Activated CD4-positive, alpha-beta T cell treated with anti-CD3 and anti-CD28 coated beads for 4 hours (primary cell): ENCODE measurements around the gene SP8.
"Not testable (repeated sequence)": the region's sequence is repeated elsewhere in the genome, so short reads cannot be mapped to it uniquely, and the experiment has no call there.

Experiments
- DNase-seq, 2 donors: peaks; one replicate each; pipeline ENCODE4 v3.0.0-alpha.2; 2020

Gene SP8

GRCh38 chr7:20786779-20787659, at the start of gene SP8:
Gene SP8, minus strand, starts transcription at chr7:20786886. Its CDS starts 88 bp downstream, at chr7:20786798.
- no peak for DNase-seq

DNA sequence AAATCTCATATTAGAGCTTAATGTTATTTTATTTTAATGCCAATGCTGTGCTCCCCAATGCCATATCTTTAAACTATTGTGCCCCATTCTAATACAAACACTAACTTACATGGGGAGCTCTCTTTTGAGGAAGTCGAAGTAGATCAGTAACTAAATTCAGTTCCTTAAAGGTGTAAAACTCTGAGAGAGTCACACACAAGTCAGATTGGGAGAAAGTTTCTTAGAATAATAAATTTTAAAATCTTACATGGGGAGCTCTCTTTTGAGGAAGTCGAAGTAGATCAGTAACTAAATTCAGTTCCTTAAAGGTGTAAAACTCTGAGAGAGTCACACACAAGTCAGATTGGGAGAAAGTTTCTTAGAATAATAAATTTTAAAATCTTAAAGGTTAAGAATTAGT, 49.7 kb upstream of the SP8 start:
- not testable (repeated sequence) for DNase-seq

- DNase-seq: no peak
Observed at GRCh38 chr7:20835111-20835750, 48.5 kb upstream of the SP8 start.

DNA sequence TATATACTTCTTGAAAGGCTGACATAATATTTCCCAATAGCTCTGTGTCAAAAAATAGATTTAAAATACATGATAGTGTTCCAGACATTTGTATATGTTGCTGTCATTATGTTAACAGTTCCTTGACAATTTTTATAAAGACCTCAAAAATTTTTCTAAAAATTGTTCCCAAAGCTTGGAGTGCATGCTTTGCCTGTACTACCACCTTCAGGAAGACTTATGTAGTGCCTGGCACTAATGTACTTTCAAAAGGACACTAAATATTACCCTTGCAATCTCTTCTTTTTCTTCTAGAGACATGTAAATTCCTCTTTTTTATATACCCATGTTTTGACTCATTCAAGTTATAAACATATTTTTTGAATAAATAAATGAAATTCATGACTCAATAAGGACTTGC, 48.0 kb upstream of the SP8 start:
- DNase-seq: no peak

DNA sequence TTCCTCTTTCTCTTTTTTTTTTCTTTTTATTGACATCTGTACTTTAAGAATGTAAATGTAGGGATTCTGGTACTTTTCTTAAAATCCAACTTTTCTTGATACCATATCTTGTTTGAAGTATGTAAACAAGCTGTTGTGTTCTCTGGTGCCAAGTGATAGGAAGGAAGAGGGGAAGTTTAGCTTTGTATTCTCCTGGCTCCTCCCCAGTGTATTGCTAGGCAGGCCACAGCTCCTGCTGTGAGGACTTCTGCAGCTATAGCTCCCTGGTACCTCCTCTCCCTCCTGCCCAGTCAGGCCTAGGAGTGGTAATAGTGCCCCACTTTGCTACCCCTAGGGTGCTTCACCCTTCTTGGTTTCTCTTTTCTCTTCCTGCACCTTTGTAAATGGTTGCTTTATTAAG, 45.3 kb upstream of the SP8 start:
- no peak for DNase-seq

DNA sequence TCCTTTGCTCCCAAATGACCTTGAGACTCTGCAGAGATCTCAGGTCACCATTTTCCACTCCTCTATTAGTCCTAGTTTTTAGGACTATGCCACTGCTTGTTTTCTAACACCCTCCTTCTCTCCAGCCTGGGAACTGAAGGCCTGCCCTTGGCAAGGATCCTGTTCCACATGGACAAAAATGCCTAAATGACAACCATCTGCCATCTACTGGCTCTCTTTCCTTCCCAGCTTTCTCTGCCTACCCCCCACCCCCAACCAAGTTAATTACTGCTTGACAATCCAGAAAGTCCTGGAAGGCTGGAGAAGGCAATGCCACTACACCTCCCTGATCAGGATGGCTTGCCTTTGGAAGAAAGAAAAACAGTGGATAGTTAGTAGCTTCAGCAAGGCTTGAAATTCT, 44.8 kb upstream of the SP8 start:
- no peak for DNase-seq

GRCh38 chr7:20828947-20829346, 42.3 kb upstream of the SP8 start:
- DNase-seq: no peak

DNA sequence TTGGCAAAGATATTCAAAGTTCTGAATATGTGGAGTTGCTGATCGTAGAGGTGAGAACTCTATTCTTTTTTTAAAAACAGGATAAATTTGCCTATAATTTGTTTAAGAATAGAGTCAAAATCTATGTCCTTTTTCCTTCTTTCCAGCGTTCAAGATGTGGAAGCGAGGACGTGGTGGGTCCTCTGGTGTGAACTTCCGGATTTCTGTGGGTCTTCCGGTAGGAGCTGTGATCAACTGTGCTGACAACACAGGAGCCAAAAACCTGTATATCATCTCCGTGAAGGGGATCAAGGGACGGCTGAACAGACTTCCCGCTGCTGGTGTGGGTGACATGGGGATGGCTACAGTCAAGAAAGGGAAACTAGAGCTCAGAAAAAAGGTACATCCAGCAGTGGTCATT, 40.5 kb upstream of the SP8 start:
- no peak for DNase-seq

DNA sequence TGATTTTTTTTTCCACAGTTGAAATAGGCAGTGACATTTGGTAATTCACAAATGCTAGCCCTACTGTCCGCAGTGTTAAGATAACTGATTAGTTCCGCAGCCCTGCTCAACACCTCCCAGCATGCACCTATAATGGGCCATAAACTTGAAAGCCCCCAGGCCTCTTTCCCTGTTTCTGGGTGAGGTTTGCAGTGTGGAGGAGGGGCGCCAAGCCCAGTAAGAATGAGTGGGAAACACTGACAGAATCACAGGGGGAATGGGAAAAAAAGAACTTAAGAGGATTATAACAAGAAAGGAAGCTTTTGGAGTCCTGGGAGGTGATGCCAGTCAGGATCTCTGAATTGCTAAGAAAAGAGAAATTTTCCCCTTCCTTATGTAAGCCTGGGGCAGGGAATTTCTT, 39.6 kb upstream of the SP8 start:
- DNase-seq: no peak

GRCh38 chr7:20825555-20825954, 38.9 kb upstream of the SP8 start:
- DNase-seq: no peak

GRCh38 chr7:20821390-20821789, 34.7 kb upstream of the SP8 start:
- DNase-seq: not testable (repeated sequence)

DNA sequence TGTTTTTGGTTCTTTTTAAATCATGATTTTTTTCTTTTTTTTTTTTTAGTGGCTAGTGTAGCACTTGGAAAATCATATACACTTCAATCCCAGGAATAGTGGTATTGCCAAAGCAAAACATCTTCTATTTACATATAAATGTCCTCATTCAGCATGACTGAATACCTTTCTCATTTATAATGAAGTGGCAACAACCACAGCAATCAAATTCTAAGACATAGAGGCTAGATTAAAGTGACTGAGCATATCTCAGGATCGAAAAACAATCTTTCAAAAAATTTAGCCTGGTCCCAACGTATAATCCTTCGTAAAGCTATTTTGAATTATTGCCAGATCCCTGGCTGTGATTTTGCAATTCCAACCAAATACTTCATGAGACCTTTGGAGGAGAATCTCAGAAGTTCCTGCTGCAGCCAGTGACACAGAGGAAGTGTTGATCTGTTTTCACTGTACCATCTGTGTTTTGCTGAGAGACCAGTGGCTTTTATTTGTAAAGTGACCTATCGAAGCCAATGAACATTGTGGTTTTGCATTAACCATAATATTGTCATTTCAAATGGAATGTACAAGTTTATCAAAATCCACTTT, 29.8 kb upstream of the SP8 start:
- no peak for DNase-seq

DNA sequence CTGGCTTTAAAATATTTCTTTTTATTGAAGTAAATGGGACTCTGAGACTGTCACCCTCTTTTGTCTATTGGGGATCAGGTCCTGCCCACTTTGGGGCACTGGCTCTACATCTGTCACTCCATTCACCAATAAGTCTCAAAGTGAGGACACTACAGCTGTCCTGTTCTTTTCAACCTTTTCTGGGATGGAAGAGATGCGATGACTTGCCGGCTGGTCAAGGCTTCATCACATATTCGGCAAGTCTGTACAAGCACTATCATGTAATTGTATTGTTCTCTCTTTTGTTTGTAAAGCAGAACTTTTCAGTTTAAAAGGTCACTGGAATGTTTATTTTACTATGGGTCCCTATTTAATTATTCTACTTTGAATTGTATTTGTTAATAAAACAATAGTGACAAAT, 17.7 kb upstream of the SP8 start:
- DNase-seq: no peak

DNA sequence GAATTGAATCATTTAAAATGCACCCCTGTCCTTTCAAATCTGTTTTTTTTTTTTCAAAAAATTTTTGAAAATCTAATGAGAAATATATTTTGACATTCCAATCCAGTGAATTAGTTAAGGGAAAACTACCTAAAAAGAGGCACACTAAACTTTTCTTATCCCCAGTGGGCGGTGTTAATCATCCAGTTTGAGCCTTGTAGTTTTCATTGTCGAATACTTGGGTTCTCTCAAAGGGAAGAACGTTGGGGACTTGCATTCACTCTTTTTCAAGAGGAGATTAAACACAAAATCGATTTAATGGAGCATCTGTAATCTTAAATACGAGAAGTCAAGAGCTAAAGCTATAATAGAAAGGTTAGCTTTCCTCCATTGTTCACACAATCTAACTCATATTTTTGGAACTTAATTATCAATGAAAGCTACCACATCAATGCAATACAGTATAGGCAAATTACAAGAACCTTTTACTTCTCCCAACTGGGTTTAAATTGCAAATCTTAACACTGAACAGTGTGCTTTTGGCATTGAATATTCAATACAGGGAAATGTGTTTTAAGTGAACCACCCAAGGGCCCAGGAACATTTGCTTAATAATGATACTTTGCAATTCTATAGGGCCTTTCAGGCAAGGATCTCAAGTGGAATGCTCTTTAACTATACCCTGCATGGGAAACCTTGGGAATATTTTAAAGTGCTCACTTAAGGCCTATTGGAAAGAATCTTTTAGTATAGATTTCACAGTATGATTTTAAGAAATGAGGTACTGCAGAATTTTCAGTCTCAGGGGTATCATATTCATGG, 13.1 kb upstream of the SP8 start:
- no peak for DNase-seq

DNA sequence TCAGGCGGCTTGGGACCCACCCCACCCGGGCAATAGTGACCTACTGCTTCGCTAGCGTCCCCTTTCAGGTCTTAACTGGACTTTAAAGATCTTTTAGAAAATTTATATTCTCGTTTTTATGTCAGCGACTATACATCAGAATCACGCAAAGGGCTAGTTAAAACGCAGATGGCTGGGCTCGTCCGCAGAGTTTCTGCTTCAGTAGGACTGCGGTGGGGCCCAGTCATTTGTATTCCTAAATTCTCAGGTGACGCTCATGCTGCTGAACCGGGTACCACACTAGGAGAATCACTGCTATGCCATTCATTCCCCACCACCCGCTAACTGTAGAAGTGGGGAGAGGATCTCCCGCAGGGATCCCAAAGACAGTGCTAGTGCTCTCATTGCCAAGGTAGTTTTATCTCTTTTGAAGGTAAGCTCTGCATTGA, 12.0 kb upstream of the SP8 start:
- no peak for DNase-seq

- DNase-seq: no peak
Observed at GRCh38 chr7:20798081-20798693, 11.5 kb upstream of the SP8 start.

DNA sequence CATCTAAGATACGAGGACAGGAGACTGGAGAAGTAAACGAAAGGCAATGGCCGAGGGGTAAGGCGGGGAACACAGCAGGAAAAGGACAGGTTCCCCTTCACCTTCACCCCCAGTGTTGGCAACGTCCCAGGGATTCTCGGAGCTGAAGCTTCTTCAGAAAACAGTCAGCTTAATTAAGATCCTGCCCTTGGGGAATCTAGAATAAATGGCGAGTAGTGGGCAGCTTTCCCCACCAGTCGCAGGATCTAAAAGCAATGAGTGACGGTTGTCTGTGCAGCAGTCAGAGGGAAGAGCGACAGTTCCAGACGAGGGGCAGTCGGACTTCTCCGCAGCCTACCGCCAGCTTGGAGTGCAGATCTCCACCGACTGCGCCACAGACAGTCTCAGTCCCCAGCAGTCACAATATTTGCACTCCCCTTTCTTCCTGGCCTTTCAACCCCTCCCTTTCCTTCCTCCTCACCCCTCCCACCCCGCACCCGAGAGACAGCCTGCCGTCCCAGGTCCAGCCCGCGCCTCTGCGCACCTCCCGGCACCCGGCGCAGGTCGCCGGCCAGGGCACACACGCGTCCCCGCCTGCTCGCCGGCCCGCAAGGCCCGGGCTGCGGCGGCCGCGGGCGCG, 10.9 kb upstream of the SP8 start:
- no peak for DNase-seq

DNA sequence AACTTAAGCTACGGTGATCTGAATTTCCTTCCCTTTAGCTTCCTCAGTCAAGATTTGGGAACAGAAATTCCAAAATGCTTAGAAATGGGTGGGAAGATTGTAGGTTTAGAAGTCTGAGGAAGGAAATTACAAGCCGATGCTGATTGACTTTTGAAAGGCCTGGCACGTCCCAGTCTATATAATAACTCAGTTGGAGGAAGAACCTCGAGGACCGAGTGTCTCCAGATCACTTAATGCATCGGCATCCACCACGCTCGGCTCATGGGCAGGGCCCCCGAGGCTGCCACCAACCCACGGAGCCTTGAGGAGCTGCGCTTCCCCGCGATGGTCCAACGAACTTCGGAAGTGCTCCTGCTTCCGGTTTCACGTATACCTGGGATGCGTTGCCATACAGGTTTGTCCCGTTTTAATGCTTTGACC, 10.4 kb upstream of the SP8 start:
- no peak for DNase-seq

DNA sequence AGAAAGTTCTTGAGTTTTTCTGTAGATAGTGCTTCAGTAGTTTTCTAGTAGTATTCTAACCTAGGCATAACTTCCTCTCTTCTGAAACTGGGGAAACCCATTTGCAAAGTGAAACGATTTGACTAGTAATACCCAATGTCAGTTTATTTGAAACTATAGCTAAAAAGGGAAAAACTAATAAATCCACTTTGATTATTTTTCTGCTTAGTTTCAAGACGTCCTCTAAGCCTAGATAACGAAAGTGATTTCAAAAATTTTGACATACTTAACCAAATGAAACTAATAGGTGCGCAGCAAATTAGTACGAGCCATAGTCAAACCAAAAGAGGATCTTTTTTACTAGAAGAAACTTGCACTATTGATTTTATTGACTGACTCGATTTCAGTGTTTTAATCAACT, 9.8 kb upstream of the SP8 start:
- no peak for DNase-seq

- no peak for DNase-seq
Observed at GRCh38 chr7:20795881-20796280, 9.2 kb upstream of the SP8 start.

DNA sequence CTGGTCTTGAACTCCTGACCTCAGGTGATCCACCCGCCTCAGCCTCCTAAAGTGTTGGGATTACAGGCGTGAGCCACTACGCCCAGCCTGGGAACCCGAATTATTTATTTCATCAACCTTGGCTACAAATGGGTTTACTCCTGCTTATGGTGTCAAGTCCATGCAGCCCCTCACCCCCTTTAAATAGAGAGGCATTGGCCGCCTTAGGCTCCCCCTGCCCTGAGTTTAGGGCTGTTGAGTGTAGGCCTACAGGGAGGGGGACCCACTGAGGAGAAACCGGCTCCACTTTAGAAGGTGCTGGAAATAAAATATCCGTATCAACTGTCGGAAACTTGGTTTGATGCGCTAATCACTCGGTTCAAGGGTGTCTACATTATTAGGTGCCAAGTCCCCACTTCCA, 8.7 kb upstream of the SP8 start:
- no peak for DNase-seq

- no peak for DNase-seq
Observed at GRCh38 chr7:20794676-20795075, 8.0 kb upstream of the SP8 start.
